ENCODE data around the gene ASAH2. TPM values are rescaled to one million over a fixed set of nuclear protein-coding genes. Genes with fewer than 3 reads are reported as not detected.

Gene ASAH2
- total RNA-seq, 1 donor from 2014 or later, result not detected

DNA sequence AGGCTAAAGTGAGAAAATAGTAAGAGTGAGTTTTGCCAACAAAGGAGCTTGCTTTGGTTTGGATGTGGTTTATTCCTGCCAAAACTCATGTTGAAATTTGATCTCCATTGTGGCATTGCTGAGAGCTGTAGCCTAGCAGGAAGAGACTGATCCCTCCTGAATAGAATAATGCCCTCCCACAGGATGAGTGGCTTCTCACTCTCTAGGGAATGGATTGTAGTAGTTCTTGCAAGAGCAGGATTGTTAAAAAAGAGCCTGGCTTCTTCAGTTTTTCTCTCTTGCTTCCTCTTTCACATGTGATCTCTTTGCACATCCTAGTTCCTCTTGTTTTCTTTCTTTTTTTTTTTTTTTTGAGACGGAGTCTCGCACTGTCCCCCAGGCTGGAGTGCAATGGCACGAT, 34.4 kb downstream of the ASAH2 start:
- Histone ChIP-seq H3K27ac (no peak overlapping the region), H3K9me3 (no peaks in the 10 kb centered on the region), H3K4me1 (no peaks in the 10 kb centered on the region), H3K36me3 (no peaks in the 10 kb centered on the region), H3K4me3 (no peak overlapping the region), H3K27me3 (ENCODE audit: low read depth) (no peaks in the 10 kb centered on the region)
- DNase-seq, result no peak
- no peak for ATAC-seq
- TF ChIP-seq, protein P1, sequence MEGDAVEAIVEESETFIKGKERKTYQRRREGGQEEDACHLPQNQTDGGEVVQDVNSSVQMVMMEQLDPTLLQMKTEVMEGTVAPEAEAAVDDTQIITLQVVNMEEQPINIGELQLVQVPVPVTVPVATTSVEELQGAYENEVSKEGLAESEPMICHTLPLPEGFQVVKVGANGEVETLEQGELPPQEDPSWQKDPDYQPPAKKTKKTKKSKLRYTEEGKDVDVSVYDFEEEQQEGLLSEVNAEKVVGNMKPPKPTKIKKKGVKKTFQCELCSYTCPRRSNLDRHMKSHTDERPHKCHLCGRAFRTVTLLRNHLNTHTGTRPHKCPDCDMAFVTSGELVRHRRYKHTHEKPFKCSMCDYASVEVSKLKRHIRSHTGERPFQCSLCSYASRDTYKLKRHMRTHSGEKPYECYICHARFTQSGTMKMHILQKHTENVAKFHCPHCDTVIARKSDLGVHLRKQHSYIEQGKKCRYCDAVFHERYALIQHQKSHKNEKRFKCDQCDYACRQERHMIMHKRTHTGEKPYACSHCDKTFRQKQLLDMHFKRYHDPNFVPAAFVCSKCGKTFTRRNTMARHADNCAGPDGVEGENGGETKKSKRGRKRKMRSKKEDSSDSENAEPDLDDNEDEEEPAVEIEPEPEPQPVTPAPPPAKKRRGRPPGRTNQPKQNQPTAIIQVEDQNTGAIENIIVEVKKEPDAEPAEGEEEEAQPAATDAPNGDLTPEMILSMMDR (IDR thresholded peaks at IDR 0.05), result no peak
- intact Hi-C loops (cut with DNase I), result no loop called here

DNA sequence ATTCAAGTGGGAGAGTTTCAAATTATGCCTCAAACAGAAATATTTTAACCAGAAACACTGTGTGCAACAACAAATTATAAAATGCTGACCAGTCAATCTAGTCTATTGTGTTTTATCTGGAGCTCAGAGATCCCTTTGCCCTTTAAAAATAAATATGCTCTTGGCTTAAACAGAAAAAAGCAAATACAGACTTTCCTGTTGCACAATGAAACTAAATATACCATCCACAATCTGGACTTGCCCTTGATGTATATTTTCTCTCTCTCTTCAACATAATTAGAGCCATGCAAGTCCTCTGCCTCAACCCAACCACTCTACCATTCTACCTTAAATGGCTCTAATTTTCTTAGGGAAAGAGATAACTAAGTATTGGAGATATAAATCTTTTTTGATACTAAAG, 34.9 kb downstream of the ASAH2 start:
- TF ChIP-seq, protein P1 (IDR thresholded peaks at IDR 0.05), result no peak
- no peaks in the 10 kb centered on the region for H3K27me3 ChIP-seq (ENCODE audit: low read depth)
- H3K27ac ChIP-seq, result no peak overlapping the region
- no peaks in the 10 kb centered on the region for H3K4me1 ChIP-seq
- intact Hi-C loops (cut with DNase I), result no loop called here
- no peak for DNase-seq
- no peak for ATAC-seq
- H3K4me3 ChIP-seq, result no peak overlapping the region
- H3K36me3 ChIP-seq, result no peaks in the 10 kb centered on the region
- H3K9me3 ChIP-seq, result no peaks in the 10 kb centered on the region

DNA sequence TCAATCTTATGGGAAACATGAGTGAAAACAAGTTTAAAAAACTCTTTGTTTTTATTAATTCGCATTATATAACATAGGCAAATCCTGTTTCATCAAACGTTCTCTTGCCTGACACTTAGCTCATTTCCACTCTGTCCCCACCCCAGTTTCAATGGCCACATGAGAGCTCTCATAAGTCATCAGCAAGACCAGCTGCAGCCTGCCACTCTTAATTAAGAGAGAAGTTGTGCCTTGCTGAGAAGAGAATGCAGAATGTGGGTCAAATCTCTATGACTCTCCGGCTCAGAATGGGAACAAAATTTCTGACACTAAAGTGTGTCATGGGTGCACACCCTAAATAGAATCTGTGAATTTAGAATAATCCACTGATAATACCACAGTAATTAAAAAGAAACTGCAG, 39.6 kb downstream of the ASAH2 start:
- ATAC-seq, result no peak
- DNase-seq, result no peak
- Histone ChIP-seq H3K27ac (no peak overlapping the region), H3K27me3 (ENCODE audit: low read depth) (no peaks in the 10 kb centered on the region), H3K9me3 (no peaks in the 10 kb centered on the region), H3K4me1 (no peaks in the 10 kb centered on the region), H3K36me3 (no peaks in the 10 kb centered on the region), H3K4me3 (no peak overlapping the region)
- TF ChIP-seq, protein P1 (IDR thresholded peaks at IDR 0.05), result no peak
- intact Hi-C loops (cut with DNase I), result no loop called here

DNA sequence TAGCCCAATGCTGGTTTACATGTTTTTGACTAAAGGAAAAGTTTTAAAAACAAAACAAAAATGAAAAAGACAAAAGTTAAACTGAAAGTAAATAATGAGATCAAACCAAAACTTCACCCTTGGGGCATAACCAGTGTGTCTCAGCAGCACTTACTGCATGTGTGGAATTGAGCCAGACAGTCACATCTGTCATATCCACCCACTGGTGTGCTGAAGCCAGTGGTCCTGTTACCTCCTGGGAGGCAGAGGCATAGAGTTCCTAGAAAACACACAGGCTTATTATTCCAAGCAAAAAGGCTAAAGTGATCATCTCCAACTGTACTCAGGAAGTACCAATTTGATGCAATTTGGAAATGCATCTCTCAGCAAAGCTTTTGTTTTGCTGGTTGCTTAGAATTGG, 40.4 kb downstream of the ASAH2 start:
- ATAC-seq, result no peak
- no peak for DNase-seq
- H3K27ac ChIP-seq, result no peak overlapping the region
- H3K9me3 ChIP-seq, result no peaks in the 10 kb centered on the region
- no peaks in the 10 kb centered on the region for H3K36me3 ChIP-seq
- intact Hi-C loops (cut with DNase I), result no loop called here
- H3K4me1 ChIP-seq, result no peaks in the 10 kb centered on the region
- no peak overlapping the region for H3K4me3 ChIP-seq
- TF ChIP-seq, protein P1 (IDR thresholded peaks at IDR 0.05), result no peak
- H3K27me3 ChIP-seq (ENCODE audit: low read depth), result no peaks in the 10 kb centered on the region

Other genes starting within 250 kb of the ASAH2 start
- 59.6 TPM for gene WASHC2A, start 183.6 kb downstream of the ASAH2 start, total RNA-seq